GM23248 (cell line): ENCODE data around the gene ARID1B.

Experiments
- EZH2 ChIP-seq: fragments of 200-600 bp; sonication (generic); IDR thresholded peaks from 2 replicates; pipeline ENCODE4 v1.6.1; 2018; ENCODE audit warnings: antibody characterized with exemption, mild to moderate bottlenecking; ENCODE audit not compliant: insufficient read depth, poor library complexity, severe bottlenecking
- EZH2phosphoT487 ChIP-seq: fragments of 200-600 bp; sonication (generic); IDR thresholded peaks from 2 replicates; pipeline ENCODE4 v1.6.1; 2018; ENCODE audit warnings: antibody characterized with exemption, moderate library complexity, mild to moderate bottlenecking, low read depth; ENCODE audit not compliant: insufficient read depth

DNA sequence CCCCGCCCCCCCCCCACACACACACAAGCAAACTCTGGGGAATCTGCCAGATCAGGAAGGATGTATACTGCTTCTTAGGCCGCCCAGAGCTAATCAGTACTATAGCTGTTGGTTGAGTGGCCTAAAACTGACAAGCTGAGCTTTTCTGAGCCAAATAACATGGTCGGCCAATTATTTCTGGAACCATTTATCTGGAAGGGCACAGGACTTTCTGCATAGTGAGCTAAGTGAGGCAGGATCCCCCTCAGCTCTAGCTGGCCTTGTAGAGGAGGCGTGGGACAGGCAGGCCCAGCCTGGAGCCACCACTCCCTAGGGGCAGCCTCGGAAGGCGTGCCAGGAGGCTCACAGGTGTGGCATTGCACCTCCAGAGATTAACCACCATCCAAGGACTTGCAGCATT, 346.1 kb downstream of the ARID1B start:
- no peak for TF ChIP-seq EZH2phosphoT487
- no peak for TF ChIP-seq EZH2
